Measurements from ENCODE around the gene CHID1.

The CHID1 gene

DNA sequence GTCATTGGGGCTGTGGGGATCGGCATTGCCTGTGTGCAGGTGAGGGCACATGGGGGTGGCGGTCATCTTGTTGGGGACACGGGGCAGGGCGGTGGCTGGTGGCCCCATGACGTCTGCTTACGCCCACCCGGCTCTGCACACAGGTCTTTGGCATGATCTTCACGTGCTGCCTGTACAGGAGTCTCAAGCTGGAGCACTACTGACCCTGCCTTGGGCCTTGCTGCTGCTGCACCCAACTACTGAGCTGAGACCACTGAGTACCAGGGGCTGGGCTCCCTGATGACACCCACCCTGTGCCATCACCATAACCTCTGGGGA lies 72.7 kb downstream of the CHID1 start:
- Histone ChIP-seq H3K9me3 (ENCODE audit: severe bottlenecking) (no peaks in the 10 kb centered on the region), H3K27me3 (ENCODE audit: insufficient read depth, low read depth, severe bottlenecking) (no peaks in the 10 kb centered on the region), H3K4me3 (ENCODE audit: low read depth, low read length) (no peak overlapping the region), H3K27ac (peak overlapping the region; percentile 77), H3K36me3 (peaks cover 84% of the 10 kb centered on the region)
- no peak for DNase-seq
- TF ChIP-seq CTCF (IDR thresholded peaks at IDR 0.05; ENCODE audit: low read depth, low read length): no peak

DNA sequence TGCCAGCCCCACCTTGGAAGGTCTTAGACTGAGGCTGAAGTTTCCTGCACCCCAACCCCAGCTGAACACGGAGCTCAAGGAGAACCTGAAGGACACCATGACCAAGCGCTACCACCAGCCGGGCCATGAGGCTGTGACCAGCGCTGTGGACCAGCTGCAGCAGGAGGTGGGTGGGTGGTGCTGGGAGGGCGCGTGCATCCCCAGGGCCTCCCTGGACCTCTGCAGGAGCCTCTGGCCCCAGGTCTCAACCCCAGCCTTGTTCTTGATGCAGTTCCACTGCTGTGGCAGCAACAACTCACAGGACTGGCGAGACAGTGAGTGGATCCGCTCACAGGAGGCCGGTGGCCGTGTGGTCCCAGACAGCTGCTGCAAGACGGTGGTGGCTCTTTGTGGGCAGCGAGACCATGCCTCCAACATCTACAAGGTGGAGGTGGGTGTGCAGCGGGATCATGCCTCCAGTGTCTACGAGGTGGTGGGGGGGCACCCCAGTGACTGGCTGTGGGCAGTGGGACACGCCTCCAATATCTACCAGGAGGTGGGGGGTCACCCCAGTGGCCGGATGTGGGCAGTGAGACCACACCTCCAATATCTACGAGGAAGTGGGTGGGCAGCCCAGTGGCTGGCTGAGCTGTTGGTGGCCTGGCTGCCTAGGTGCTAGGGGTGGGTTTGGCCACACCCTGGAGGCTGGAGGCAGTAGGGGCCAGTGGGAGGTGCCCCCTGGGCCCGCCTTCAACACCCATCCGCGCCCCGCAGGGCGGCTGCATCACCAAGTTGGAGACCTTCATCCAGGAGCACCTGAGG lies 73.2 kb downstream of the CHID1 start:
- no peak for DNase-seq

DNA sequence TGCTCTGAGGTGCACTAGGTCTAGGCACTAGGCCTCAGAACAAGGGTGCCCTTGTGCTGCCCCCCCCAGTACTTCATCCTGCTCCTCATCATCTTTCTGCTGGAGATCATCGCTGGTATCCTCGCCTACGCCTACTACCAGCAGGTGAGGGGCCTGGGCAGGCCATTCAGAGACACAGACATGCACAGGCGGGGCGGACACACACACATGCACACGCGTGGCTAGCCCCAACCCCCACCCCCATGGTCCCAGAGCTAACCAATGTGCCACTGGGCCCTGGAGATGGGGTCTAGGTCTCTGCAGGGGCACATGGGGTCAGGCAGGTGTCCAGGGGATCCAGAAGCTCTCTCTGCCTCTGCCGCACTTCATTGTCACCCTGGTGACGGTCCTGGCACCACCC lies 73.9 kb downstream of the CHID1 start:
- Histone ChIP-seq H3K36me3 (peaks cover 79% of the 10 kb centered on the region), H3K9me3 (ENCODE audit: severe bottlenecking) (no peaks in the 10 kb centered on the region), H3K27ac (no peak overlapping the region; the same call in 1 of the 2 replicates), H3K4me3 (ENCODE audit: low read depth, low read length) (no peak overlapping the region), H3K27me3 (ENCODE audit: insufficient read depth, low read depth, severe bottlenecking) (no peaks in the 10 kb centered on the region)
- TF ChIP-seq CTCF (IDR thresholded peaks at IDR 0.05; ENCODE audit: low read depth, low read length): no peak
- DNase-seq: no peak

More for the DNA sequence above, 73.2 kb downstream of the CHID1 start:
- peak overlapping the region; percentile 77 for H3K27ac ChIP-seq
- H3K27me3 ChIP-seq (ENCODE audit: insufficient read depth, low read depth, severe bottlenecking): no peaks in the 10 kb centered on the region
- H3K9me3 ChIP-seq (ENCODE audit: severe bottlenecking): no peaks in the 10 kb centered on the region
- H3K4me3 ChIP-seq (ENCODE audit: low read depth, low read length): no peak overlapping the region
- peaks cover 84% of the 10 kb centered on the region for H3K36me3 ChIP-seq
- TF ChIP-seq CTCF (IDR thresholded peaks at IDR 0.05; ENCODE audit: low read depth, low read length): no peak

DNA sequence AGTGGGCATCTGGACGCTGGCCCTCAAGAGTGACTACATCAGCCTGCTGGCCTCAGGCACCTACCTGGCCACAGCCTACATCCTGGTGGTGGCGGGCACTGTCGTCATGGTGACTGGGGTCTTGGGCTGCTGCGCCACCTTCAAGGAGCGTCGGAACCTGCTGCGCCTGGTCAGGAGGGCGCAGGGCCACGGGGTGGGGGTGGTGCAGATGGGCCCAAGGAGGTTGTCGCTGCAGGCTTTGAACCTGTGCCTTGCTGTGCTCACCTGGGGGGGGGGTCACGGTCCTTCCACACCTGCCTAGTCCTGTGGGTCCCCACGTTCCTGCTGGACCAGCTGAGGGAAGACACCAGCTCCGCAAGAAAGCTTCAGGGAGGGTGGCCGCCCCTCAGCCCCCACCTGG lies 74.3 kb downstream of the CHID1 start:
- Histone ChIP-seq H3K27ac (no peak overlapping the region), H3K4me3 (ENCODE audit: low read depth, low read length) (no peak overlapping the region), H3K36me3 (peaks cover 74% of the 10 kb centered on the region), H3K27me3 (ENCODE audit: insufficient read depth, low read depth, severe bottlenecking) (no peaks in the 10 kb centered on the region), H3K9me3 (ENCODE audit: severe bottlenecking) (no peaks in the 10 kb centered on the region)
- no peak for DNase-seq
- no peak for TF ChIP-seq CTCF (IDR thresholded peaks at IDR 0.05; ENCODE audit: low read depth, low read length)

- no peak overlapping the region for H3K4me3 ChIP-seq (ENCODE audit: low read depth, low read length)
- peak overlapping the region; percentile 96 for H3K27ac ChIP-seq
- no peak for DNase-seq
- H3K9me3 ChIP-seq (ENCODE audit: severe bottlenecking): no peaks in the 10 kb centered on the region
- peaks cover 58% of the 10 kb centered on the region for H3K36me3 ChIP-seq
- TF ChIP-seq CTCF (IDR thresholded peaks at IDR 0.05; ENCODE audit: low read depth, low read length): no peak
- H3K27me3 ChIP-seq (ENCODE audit: insufficient read depth, low read depth, severe bottlenecking): no peaks in the 10 kb centered on the region
Observed at GRCh38 chr11:834371-835316, 76.0 kb downstream of the CHID1 start.

Measured in WERI-Rb-1 (cell line).